Activated naive CD4-positive, alpha-beta T cell treated with anti-CD3 and anti-CD28 coated beads, Interleukin-2, amount 50 U/mL, for 24 hours (primary cell): ENCODE data around the gene PTPN18.

Experiments
- H3K27ac Mint-ChIP-seq: one replicate; pipeline ENCODE4 v1.8.0; 2021; ENCODE audit warnings: mild to moderate bottlenecking, mixed read lengths
- H3K27me3 Mint-ChIP-seq: one replicate; pipeline ENCODE4 v1.8.0; 2021; ENCODE audit warnings: mixed read lengths
- H3K36me3 Mint-ChIP-seq: one replicate; pipeline ENCODE4 v1.8.0; 2021; ENCODE audit warnings: mixed read lengths
- H3K4me1 Mint-ChIP-seq: one replicate; pipeline ENCODE4 v1.8.0; 2021; ENCODE audit warnings: mixed read lengths
- H3K4me3 Mint-ChIP-seq: one replicate; pipeline ENCODE4 v1.8.0; 2021; ENCODE audit warnings: mild to moderate bottlenecking, mixed read lengths
- H3K9me3 Mint-ChIP-seq: one replicate; pipeline ENCODE4 v1.8.0; 2021; ENCODE audit warnings: mixed read lengths

The PTPN18 gene

GRCh38 chr2:130349174-130349573 lies 6.7 kb upstream of the PTPN18 start:
- no peaks in the 10 kb centered on the region for H3K27me3 Mint-ChIP-seq
- H3K4me1 Mint-ChIP-seq = peaks cover 41% of the 10 kb centered on the region
- no peaks in the 10 kb centered on the region for H3K9me3 Mint-ChIP-seq
- no peak overlapping the region for H3K4me3 Mint-ChIP-seq
- H3K36me3 Mint-ChIP-seq = peaks cover 17% of the 10 kb centered on the region
- no peak overlapping the region for H3K27ac Mint-ChIP-seq

DNA sequence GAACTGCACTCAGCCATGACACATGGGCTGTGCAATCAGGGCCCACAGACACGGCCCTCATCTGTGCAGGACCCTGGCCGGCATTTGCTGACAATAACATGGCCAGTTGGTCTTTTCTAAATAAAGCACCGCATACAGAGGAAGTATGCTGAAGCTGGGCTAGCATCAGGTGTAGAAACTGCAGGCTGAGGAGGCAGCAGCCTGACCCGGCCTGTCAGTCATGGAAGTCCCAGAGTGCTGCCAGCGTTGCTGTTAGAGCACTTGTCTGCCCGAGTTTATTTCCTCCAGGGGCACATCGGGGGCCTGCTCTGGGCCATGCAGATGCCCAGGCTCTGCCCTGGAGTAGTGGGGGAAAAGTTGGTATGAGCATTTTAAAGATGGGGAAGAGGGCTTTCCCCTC lies 4.1 kb upstream of the PTPN18 start:
- H3K27me3 Mint-ChIP-seq = no peaks in the 10 kb centered on the region
- peaks cover 38% of the 10 kb centered on the region for H3K4me1 Mint-ChIP-seq
- H3K4me3 Mint-ChIP-seq = no peak overlapping the region
- H3K9me3 Mint-ChIP-seq = no peaks in the 10 kb centered on the region
- H3K36me3 Mint-ChIP-seq = peaks cover 8% of the 10 kb centered on the region
- H3K27ac Mint-ChIP-seq = peak overlapping the region; percentile 41

- Mint-ChIP-seq H3K4me3 (no peak overlapping the region), H3K9me3 (no peaks in the 10 kb centered on the region), H3K27me3 (no peaks in the 10 kb centered on the region), H3K4me1 (peaks cover 34% of the 10 kb centered on the region), H3K36me3 (peaks cover 5% of the 10 kb centered on the region), H3K27ac (no peak overlapping the region)
Observed at GRCh38 chr2:130352237-130352636, 3.6 kb upstream of the PTPN18 start.

DNA sequence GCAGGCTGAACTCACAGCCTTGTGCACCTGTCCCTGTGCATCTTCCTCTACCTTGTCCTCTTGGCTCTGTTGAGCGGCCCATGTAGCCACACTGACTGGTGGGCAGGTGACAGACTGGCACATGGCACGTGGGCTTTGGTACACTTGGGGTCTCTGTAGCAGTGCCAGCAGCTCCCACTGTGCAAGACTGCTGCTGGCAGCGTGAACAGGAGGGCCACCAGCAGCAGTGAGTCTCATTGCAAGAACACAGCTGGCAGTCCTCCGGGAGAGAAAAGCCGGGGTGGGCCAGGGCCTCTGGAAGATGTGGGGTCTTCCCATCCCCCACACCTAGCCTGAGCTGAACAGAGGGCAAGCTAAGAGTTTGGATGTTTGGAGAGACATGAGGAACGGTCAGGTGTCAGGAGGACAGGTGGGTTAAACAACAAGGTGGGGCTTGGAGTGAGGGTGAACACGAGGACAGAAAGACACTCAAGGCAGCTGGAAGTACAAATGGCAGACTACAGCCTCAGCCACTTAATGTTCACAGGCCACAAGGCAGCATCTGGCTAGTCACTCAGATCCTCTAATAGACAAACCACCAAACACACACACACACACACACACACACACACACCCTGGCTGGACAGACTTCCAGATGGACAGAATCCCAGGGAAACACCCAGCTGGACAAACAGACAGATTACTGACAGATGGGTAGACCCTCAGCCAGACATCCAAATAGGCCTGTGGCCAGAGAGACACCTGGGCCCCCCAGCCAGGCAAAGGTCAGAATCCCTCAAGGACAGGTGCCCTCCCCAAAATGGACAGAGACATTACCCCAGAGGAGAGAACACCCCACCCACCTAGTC lies 2.3 kb upstream of the PTPN18 start:
- H3K27me3 Mint-ChIP-seq = no peaks in the 10 kb centered on the region
- no peak overlapping the region for H3K27ac Mint-ChIP-seq
- H3K36me3 Mint-ChIP-seq = peaks cover 3% of the 10 kb centered on the region
- peaks cover 30% of the 10 kb centered on the region for H3K4me1 Mint-ChIP-seq
- H3K4me3 Mint-ChIP-seq = no peak overlapping the region
- H3K9me3 Mint-ChIP-seq = no peaks in the 10 kb centered on the region

DNA sequence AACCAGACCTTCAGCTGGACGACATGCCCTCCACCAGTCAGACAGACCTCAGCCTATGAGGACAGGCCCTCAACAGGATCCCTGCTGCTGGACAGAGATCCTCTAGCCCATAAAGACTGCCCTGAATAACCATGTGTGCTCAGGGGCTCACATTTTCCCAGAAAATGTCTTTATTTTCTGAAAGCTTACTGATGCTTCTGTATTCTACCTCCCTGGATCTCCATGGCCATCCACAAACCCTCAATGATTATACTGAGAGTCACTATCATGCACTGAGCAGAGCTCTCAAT lies 1.8 kb upstream of the PTPN18 start:
- Mint-ChIP-seq H3K27ac (no peak overlapping the region), H3K9me3 (no peaks in the 10 kb centered on the region), H3K4me1 (peaks cover 28% of the 10 kb centered on the region), H3K36me3 (peaks cover 3% of the 10 kb centered on the region), H3K4me3 (peak overlapping the region; percentile 80), H3K27me3 (no peaks in the 10 kb centered on the region)

DNA sequence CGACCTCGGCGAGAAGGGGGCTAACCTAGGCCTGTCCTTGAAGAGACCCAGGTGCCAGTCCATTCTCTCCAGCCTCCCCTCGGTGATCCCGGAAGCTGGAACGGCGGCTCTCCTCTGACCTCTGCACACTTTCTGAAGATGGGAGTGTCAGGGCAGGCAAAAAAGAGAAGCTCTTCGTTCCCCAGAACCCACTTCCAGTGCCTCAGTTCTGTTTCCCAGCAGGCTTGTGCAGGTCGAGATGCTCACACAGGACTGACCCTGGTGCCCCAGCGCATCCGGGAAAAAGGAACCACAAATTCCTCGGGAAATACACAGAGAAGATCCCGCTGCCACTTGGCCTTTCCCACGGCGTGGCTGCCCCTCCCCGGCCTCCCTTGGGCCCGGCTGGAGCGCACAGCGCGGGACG lies 681 bp upstream of the PTPN18 start:
- Mint-ChIP-seq H3K4me3 (peak overlapping the region; percentile 80), H3K27ac (no peak overlapping the region), H3K27me3 (no peaks in the 10 kb centered on the region), H3K36me3 (no peaks in the 10 kb centered on the region), H3K9me3 (no peaks in the 10 kb centered on the region), H3K4me1 (peaks cover 21% of the 10 kb centered on the region)

DNA sequence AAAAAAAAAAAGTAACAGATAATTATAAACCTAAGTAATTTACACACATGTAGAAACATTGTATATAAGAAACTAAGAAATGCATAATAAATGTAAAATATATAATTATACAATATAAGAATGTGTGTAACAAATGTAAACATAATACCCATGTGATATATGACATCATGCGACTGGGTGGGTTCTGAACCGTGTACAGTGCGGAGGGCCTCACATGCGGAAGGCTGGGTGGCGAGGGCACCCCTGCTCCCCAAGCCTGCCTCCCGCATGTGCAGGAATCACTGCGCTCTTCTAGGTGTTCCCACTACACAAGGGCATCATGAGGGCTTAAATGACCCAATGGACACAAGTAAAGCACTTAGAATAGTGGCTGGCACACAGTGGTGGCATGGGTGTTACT lies 2.0 kb downstream of the PTPN18 start:
- H3K4me3 Mint-ChIP-seq = no peak overlapping the region

DNA sequence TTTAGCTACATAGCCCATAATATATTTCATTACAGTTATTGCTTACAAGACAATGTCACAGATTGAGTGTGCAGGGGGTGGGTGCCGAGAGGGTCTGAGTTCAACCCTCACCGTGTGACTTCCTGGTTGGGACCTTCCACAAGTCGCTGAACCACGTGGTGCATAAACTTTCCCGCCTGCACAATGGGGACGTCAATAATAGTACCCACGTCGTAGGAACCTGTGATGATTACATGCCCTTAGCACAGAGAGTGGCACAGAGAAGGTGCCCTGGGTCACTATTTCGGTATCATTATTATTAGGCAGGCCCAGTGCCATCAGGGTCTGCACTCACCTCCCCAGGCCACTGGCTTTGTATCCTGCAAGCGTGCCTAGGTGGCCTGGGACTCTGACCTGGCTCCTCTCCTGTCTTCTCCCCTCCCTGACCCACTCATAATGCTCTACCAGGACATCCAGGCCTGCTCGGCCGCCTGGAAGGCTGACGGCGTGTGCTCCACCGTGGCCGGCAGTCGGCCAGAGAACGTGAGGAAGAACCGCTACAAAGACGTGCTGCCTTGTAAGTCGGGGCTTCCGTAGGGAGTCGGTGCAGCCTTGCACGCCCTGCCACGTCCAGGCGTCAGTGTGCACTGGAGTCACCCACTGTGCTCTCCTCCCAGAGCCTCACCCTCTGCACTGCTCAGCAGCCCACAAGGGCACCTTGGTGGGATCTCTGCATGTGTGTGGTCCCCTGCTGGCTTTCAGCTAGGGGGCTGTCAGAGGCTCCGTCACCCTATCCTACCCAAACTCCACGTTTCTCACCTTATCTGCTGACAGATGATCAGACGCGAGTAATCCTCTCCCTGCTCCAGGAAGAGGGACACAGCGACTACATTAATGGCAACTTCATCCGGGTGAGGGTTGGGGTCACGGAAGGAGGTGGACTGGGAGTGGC lies 2.8 kb downstream of the PTPN18 start:
- Mint-ChIP-seq H3K36me3 (peaks cover 5% of the 10 kb centered on the region), H3K27me3 (no peaks in the 10 kb centered on the region), H3K4me3 (no peak overlapping the region), H3K4me1 (peaks cover 16% of the 10 kb centered on the region), H3K27ac (no peak overlapping the region), H3K9me3 (no peaks in the 10 kb centered on the region)

More for the DNA sequence above, 2.0 kb downstream of the PTPN18 start:
- H3K27me3 Mint-ChIP-seq = no peaks in the 10 kb centered on the region
- H3K27ac Mint-ChIP-seq = no peak overlapping the region
- peaks cover 16% of the 10 kb centered on the region for H3K4me1 Mint-ChIP-seq
- H3K36me3 Mint-ChIP-seq = peaks cover 2% of the 10 kb centered on the region
- H3K9me3 Mint-ChIP-seq = no peaks in the 10 kb centered on the region

DNA sequence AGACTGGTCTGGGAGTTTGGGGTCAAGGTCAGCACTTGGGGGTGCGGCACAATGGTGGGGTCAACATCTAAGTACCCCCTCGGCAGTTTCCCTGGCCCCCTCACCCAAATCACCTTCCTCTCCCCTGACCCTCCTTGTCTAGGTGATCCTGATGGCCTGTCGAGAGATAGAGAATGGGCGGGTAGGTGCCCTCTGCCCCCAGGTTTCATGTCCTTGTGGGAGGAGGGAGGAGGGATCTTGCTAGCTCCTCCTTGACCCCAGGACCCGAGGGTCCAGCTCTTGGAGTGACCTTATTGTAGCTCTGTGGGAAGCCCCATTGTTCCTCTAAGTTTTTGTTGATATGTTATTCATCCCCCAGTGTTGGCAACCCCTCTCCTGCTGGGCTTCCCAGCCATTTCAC lies 3.6 kb downstream of the PTPN18 start:
- H3K4me3 Mint-ChIP-seq = no peak overlapping the region
- peaks cover 13% of the 10 kb centered on the region for H3K4me1 Mint-ChIP-seq
- no peak overlapping the region for H3K27ac Mint-ChIP-seq
- no peaks in the 10 kb centered on the region for H3K9me3 Mint-ChIP-seq
- H3K27me3 Mint-ChIP-seq = no peaks in the 10 kb centered on the region
- H3K36me3 Mint-ChIP-seq = peaks cover 5% of the 10 kb centered on the region

GRCh38 chr2:130363479-130363878 lies 7.6 kb downstream of the PTPN18 start:
- Mint-ChIP-seq H3K9me3 (no peaks in the 10 kb centered on the region), H3K27me3 (no peaks in the 10 kb centered on the region), H3K36me3 (peaks cover 5% of the 10 kb centered on the region), H3K27ac (no peak overlapping the region), H3K4me3 (no peak overlapping the region), H3K4me1 (no peaks in the 10 kb centered on the region)

- Mint-ChIP-seq H3K27ac (no peak overlapping the region), H3K36me3 (peaks cover 5% of the 10 kb centered on the region), H3K4me1 (peaks cover 4% of the 10 kb centered on the region), H3K27me3 (no peaks in the 10 kb centered on the region), H3K9me3 (no peaks in the 10 kb centered on the region), H3K4me3 (no peak overlapping the region)
Observed at GRCh38 chr2:130365075-130365474, 9.2 kb downstream of the PTPN18 start.

GRCh38 chr2:130365963-130366362 lies 10.1 kb downstream of the PTPN18 start:
- Mint-ChIP-seq H3K27ac (no peak overlapping the region), H3K27me3 (no peaks in the 10 kb centered on the region)

DNA sequence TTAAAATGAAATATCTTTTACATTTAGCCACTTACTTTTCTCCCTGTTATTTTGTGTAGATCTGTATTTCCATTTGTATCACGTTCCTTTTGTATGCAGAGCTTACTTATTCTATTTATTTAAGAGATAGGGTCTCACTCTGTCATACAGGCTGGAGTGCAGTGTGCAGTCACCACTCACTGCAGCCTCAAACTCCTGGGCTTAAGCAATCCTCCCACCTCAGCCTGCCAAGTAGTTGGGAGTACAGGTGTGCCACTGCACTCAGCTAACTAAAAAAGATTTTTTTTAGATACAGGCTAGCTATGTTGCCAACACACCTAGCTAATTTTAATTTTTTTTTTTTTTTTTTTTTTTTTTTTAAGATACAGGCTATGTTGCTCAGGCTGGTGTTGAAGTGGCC lies 10.9 kb downstream of the PTPN18 start:
- Mint-ChIP-seq H3K9me3 (no peaks in the 10 kb centered on the region), H3K36me3 (peaks cover 3% of the 10 kb centered on the region), H3K27ac (no peak overlapping the region), H3K4me1 (peaks cover 20% of the 10 kb centered on the region), H3K27me3 (no peaks in the 10 kb centered on the region), H3K4me3 (no peak overlapping the region)

More at GRCh38 chr2:130365963-130366362, 10.1 kb downstream of the PTPN18 start:
- Mint-ChIP-seq H3K4me3 (no peak overlapping the region), H3K9me3 (no peaks in the 10 kb centered on the region), H3K36me3 (peaks cover 3% of the 10 kb centered on the region), H3K4me1 (peaks cover 13% of the 10 kb centered on the region)

GRCh38 chr2:130368786-130369185 lies 12.9 kb downstream of the PTPN18 start:
- Mint-ChIP-seq H3K9me3 (no peaks in the 10 kb centered on the region), H3K27me3 (no peaks in the 10 kb centered on the region), H3K27ac (no peak overlapping the region), H3K4me3 (no peak overlapping the region), H3K4me1 (peaks cover 34% of the 10 kb centered on the region), H3K36me3 (no peaks in the 10 kb centered on the region)

DNA sequence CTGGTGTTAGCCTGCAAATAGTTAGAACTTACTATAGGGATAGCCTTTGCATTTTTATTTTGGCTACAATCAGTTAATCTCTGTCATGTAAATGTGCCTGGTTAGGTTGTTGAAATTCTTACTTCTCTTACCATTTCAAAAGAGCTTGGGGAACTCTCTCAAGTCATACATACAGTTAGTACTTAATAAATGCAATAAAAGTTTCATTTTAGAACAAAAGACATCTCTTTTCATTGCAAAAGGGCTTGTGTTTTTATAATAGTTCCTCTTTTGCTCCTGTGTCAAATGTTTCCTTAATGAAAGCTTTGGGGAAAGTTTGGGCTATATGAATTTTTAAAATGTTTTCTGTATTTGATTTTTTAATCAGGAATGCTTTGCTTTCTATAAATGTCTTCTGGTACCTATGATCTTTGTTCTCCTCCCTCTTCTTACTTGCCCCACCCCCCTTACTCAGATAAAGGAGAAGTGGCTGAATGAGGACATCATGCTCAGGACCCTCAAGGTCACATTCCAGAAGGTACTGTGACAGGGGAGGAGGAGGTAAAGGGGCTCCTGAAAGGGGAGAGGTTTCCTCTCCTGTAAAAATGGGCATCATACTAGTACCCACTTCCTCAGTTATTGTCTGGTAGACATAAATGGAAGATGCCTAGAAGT lies 13.6 kb downstream of the PTPN18 start:
- H3K36me3 Mint-ChIP-seq = no peaks in the 10 kb centered on the region
- H3K27ac Mint-ChIP-seq = no peak overlapping the region
- H3K4me3 Mint-ChIP-seq = no peak overlapping the region
- H3K9me3 Mint-ChIP-seq = no peaks in the 10 kb centered on the region
- H3K27me3 Mint-ChIP-seq = no peaks in the 10 kb centered on the region
- H3K4me1 Mint-ChIP-seq = peaks cover 38% of the 10 kb centered on the region

DNA sequence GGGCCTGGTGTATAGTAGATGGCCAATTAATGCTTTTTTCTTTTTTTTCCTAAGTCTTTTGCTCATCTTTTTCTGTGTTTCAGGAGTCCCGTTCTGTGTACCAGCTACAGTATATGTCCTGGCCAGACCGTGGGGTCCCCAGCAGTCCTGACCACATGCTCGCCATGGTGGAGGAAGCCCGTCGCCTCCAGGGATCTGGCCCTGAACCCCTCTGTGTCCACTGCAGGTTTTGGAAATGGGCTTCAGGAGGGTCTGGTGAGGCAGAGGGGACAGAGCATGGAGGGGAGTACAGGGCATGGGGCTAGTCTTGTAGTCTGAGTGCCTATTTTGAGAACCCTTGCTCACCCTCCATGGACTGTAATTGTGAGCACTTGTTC lies 14.1 kb downstream of the PTPN18 start:
- H3K4me1 Mint-ChIP-seq = peaks cover 40% of the 10 kb centered on the region
- no peaks in the 10 kb centered on the region for H3K9me3 Mint-ChIP-seq
- no peaks in the 10 kb centered on the region for H3K27me3 Mint-ChIP-seq
- H3K27ac Mint-ChIP-seq = peak overlapping the region; percentile 94
- no peaks in the 10 kb centered on the region for H3K36me3 Mint-ChIP-seq
- H3K4me3 Mint-ChIP-seq = peak overlapping the region; percentile 90
